ENCODE measurements around the gene MRPL39.

The MRPL39 gene

DNA sequence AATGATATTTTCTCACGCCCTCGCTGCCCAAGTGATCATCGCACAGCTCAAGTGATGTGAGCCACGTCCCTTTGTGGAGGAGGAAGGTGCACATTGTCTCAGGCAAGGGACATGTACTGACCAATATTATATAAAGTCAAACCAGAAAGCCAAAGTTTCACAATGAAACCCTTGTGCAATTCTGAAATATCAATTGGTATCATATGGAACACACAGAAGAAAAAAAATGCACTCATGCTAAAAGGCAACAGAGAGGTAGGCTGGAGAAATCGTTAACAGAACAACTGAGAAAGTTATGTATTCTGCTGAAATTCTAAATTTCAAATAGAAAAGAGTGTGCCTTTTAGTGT, 33.6 kb upstream of the MRPL39 start:
- no peak overlapping the region for H3K4me3 ChIP-seq (replicated peaks; ENCODE audit: low read depth, low read length)
- TF ChIP-seq, protein P1, sequence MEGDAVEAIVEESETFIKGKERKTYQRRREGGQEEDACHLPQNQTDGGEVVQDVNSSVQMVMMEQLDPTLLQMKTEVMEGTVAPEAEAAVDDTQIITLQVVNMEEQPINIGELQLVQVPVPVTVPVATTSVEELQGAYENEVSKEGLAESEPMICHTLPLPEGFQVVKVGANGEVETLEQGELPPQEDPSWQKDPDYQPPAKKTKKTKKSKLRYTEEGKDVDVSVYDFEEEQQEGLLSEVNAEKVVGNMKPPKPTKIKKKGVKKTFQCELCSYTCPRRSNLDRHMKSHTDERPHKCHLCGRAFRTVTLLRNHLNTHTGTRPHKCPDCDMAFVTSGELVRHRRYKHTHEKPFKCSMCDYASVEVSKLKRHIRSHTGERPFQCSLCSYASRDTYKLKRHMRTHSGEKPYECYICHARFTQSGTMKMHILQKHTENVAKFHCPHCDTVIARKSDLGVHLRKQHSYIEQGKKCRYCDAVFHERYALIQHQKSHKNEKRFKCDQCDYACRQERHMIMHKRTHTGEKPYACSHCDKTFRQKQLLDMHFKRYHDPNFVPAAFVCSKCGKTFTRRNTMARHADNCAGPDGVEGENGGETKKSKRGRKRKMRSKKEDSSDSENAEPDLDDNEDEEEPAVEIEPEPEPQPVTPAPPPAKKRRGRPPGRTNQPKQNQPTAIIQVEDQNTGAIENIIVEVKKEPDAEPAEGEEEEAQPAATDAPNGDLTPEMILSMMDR (IDR thresholded peaks at IDR 0.05; ENCODE audit: low read depth, low read length, missing control alignments), result no peak
- DNase-seq (ENCODE audit: extremely low read depth, low read depth), result no peak

DNA sequence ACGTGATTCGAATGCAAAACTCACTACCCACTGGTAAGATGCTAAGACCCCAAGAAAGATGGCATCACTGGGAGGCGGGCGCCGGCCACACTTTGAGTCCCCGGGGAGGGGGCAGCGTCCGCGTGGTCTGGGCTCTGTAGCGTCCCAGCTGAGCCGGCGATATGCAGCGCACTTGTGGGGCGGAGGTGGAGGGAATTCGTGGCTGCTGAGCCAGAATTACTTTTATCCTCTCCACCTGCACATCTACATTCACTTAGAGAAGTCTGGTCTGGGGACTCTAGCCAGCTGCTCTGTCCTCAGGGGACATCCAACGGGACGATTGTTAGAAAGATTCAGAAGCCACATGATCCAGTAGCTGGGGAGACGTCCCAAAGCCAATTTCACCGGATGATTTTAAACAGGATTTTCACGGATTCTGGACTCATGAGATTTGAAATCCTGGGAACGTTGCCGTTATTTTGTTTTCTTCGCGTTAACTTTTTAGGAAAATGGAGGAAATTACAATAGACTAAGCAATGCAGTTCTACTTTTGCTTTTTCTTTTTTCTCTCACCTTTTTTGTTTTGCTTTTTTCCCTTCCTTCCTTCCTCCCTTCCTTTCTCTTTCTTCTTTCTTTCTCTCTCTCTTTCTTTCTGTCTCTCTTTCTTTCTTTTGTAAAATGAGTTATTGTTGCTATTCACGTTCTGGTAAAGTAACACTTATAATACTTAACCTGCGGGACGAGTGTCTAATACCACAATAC, 33.1 kb upstream of the MRPL39 start:
- H3K4me3 ChIP-seq (replicated peaks; ENCODE audit: low read depth, low read length), result peak overlapping the region; percentile 48
- no peak for DNase-seq (ENCODE audit: extremely low read depth, low read depth)
- TF ChIP-seq, protein P1 (IDR thresholded peaks at IDR 0.05; ENCODE audit: low read depth, low read length, missing control alignments), result no peak

DNA sequence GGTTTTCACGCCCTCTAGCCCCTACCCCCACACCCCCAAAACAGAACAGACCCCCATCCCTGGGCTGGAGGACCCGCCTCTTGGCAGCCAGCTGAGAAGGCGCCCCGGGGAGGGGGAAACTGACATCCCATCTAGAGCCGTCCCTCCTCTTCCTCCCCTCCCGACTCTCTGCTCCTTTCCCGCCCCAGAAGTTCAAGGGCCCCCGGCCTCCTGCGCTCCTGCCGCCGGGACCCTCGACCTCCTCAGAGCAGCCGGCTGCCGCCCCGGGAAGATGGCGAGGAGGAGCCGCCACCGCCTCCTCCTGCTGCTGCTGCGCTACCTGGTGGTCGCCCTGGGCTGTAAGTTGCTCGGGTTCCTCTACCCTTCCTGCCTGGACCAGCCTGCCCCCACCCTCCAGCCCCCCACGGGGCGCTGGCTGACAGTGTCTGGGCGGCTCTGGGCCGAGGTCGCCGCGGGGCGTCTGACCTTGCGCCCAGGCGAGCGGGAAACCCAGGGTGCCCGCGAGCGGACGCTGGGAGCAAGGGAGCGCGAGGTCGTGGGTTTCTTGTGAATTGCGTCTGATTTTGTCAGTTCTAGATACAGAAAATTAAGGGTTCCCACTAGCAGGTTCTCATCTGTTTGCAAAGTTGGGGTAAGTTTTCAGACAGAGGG, 32.4 kb upstream of the MRPL39 start:
- TF ChIP-seq, protein P1 (IDR thresholded peaks at IDR 0.05; ENCODE audit: low read depth, low read length, missing control alignments), result no peak
- DNase-seq (ENCODE audit: extremely low read depth, low read depth), result no peak
- H3K4me3 ChIP-seq (replicated peaks; ENCODE audit: low read depth, low read length), result peak overlapping the region; percentile 48

DNA sequence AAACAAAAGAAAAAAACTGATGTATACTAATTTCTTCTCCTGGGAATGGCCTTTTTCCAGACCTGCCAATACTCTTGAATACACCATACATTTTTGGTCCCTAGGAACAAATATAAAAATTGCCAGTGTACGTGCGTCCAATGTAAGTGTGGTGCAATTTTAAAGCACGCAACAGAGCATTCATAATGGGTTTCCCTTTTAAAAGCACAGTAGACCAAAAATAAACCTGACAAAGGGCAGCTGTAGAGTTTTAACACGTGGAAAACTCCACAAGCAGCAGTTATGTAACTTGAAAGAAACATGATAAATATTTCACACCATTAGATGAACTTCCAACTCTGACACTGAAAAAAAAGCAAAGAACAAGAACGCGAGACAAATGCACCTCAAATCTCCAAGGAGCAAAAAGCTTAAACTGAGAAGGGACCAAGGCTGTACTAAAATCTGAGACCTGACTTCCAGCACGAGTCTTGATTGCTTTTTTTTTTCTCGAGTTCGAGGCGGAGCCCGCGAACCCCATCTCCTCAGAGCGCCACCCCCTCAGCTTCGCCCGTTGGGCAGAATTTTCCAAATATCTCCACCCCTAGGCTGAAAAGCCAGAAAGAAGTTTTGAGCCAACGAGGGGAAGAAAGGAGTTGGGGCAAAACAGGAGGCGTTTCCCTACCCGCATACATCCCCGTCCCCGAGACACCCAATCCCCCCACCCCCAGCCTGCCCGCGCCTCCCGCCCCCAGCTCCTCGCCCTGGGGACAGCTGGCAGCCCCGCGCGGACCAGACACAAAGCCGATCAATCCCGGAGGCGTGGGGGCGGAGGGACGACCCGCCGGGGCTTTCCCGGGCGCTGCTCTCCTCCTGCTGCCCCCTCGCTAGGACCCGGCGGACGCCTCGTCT, 31.6 kb upstream of the MRPL39 start, which contains the start of gene JAM2:
Gene JAM2 (plus strand): TSS at position 599 of the 891 bp plus-strand sequence. CDS start 564 bp downstream, outside the sequence.
- TF ChIP-seq, protein P1 (IDR thresholded peaks at IDR 0.05; ENCODE audit: low read depth, low read length, missing control alignments), result no peak
- no peak for DNase-seq (ENCODE audit: extremely low read depth, low read depth)
- peak within 1 kb of the TSS; percentile 48 for H3K4me3 ChIP-seq (replicated peaks; ENCODE audit: low read depth, low read length)

DNA sequence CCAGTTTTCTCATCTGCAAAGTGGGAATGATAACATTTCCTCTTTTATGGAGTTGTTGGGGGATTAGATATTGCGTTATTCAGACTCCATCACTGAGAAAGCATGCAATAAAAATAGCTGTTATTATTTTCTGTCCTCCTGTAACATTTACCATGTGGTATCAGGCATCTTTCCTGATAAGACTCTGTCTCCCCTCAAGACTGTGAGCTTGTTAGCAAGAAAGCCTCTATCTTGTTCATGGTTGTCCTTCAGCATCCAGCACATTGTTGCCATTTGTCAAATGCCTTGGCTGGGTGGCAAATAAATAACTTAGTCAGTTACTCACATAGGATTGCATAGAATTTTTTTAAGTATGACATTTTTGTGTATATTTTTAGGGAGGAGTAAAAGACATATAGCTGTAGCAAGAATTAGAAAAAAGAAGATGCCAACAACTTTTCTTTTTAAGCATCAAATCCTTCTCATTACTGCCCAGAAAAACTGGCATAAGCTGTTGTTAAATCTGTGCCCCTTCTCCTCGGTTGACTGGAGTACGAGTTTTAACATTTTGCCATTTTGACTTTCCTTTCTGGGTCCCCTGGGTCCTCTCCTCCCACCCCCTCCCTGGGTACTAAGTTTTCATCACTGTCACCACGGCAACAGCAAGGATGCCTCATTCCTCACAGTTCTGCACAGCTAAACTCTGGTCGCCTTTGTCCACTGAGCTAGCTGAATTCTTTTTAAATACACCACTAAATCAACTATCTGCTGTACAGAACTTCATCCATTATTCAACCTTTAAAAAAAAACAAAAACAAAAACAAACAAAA, 30.8 kb upstream of the MRPL39 start:
- TF ChIP-seq, protein P1 (IDR thresholded peaks at IDR 0.05; ENCODE audit: low read depth, low read length, missing control alignments), result no peak
- no peak overlapping the region for H3K4me3 ChIP-seq (replicated peaks; ENCODE audit: low read depth, low read length)
- no peak for DNase-seq (ENCODE audit: extremely low read depth, low read depth)

DNA sequence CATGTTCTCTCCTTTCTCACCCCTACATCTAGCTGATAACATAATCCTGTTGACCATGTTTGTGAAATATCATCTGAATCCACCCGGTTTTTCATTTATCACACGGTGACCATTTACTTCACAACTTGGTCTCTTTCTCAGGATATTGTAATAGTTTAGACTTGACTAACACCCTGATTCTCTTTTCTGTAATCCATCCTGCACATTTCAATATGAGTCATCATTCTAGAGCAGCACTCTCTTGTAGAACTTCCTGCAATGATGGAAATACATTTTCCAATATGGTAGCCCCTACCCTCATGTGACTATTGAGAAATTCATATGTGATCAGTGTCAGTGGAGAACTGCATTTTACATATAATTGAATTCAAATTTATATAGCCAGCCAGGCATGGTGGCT, 29.4 kb upstream of the MRPL39 start:
- no peak overlapping the region for H3K4me3 ChIP-seq (replicated peaks; ENCODE audit: low read depth, low read length)
- TF ChIP-seq, protein P1 (IDR thresholded peaks at IDR 0.05; ENCODE audit: low read depth, low read length, missing control alignments), result no peak
- no peak for DNase-seq (ENCODE audit: extremely low read depth, low read depth)

Measured in HFF-Myc (cell line).